CD4-positive, alpha-beta T cell treated with Interleukin-10 for 1 hour (primary cell): ENCODE data around the gene SLC25A25.
"Not testable (repeated sequence)": the region's sequence is repeated elsewhere in the genome, so short reads cannot be mapped to it uniquely, and the experiment has no call there.

Experiments used
- DNase-seq: peaks from one replicate; pipeline ENCODE4 v3.0.0-alpha.2; 2020

SLC25A25 gene

GRCh38 chr9:128098297-128099230, 30.5 kb downstream of the SLC25A25 start:
- DNase-seq: peak; percentile 52

- DNase-seq: no peak
Observed at GRCh38 chr9:128099231-128099931, 31.3 kb downstream of the SLC25A25 start.

- DNase-seq: no peak
Observed at GRCh38 chr9:128099932-128100491, 32.0 kb downstream of the SLC25A25 start.

- no peak for DNase-seq
Observed at GRCh38 chr9:128100581-128100980, 32.5 kb downstream of the SLC25A25 start.

GRCh38 chr9:128101231-128101661, 33.2 kb downstream of the SLC25A25 start:
- no peak for DNase-seq

GRCh38 chr9:128101690-128102089, 33.7 kb downstream of the SLC25A25 start:
- no peak for DNase-seq

- no peak for DNase-seq
Observed at GRCh38 chr9:128102196-128102595, 34.2 kb downstream of the SLC25A25 start.

GRCh38 chr9:128102861-128103588, 35.0 kb downstream of the SLC25A25 start:
- no peak for DNase-seq

GRCh38 chr9:128103589-128103962, 35.5 kb downstream of the SLC25A25 start:
- DNase-seq: peak; percentile 51

GRCh38 chr9:128104171-128104618, 36.2 kb downstream of the SLC25A25 start:
- no peak for DNase-seq

- DNase-seq: no peak
Observed at GRCh38 chr9:128105538-128106175, 37.6 kb downstream of the SLC25A25 start.

- no peak for DNase-seq
Observed at GRCh38 chr9:128106181-128106939, 38.3 kb downstream of the SLC25A25 start.

- no peak for DNase-seq
Observed at GRCh38 chr9:128106940-128107467, 39.0 kb downstream of the SLC25A25 start.

GRCh38 chr9:128107468-128108268, 39.6 kb downstream of the SLC25A25 start:
- DNase-seq: no peak

- no peak for DNase-seq
Observed at GRCh38 chr9:128108269-128109049, 40.4 kb downstream of the SLC25A25 start.

- no peak for DNase-seq
Observed at GRCh38 chr9:128109050-128109709, 41.1 kb downstream of the SLC25A25 start.

- DNase-seq: not testable (repeated sequence)
Observed at GRCh38 chr9:128111726-128112125, 43.7 kb downstream of the SLC25A25 start.

GRCh38 chr9:128113526-128114325, 45.7 kb downstream of the SLC25A25 start:
- DNase-seq: no peak
